Progenitor cell of endocrine pancreas (in vitro differentiated cells): ENCODE results near the gene SLC18A3. TPM values are rescaled to one million over a fixed set of nuclear protein-coding genes. Genes with fewer than 3 reads are reported as not detected.

Source experiments
- DNase-seq: peaks from one replicate; pipeline ENCODE4 v3.0.0; 2021; ENCODE audit warnings: low spot score; ENCODE audit not compliant: unreplicated experiment
- H3K27ac Mint-ChIP-seq: 2 replicates; pipeline ENCODE4 v1.8.0; 2021; ENCODE audit warnings: mild to moderate bottlenecking, moderate library complexity, mixed read lengths
- H3K27me3 Mint-ChIP-seq: 2 replicates; pipeline ENCODE4 v1.8.0; 2021; ENCODE audit warnings: mixed read lengths
- H3K36me3 Mint-ChIP-seq: 2 replicates; pipeline ENCODE4 v1.8.0; 2022; ENCODE audit warnings: mixed read lengths; ENCODE audit not compliant: insufficient read depth
- H3K4me1 Mint-ChIP-seq: 2 replicates; pipeline ENCODE4 v1.8.0; 2021; ENCODE audit warnings: low read depth, mixed read lengths
- H3K4me3 Mint-ChIP-seq: 2 replicates; pipeline ENCODE4 v1.8.0; 2021; ENCODE audit warnings: low read depth, mild to moderate bottlenecking, moderate library complexity, mixed read lengths
- H3K9me3 Mint-ChIP-seq: 2 replicates; pipeline ENCODE4 v1.8.0; 2021; ENCODE audit warnings: low read depth, mixed read lengths
- CTCF ChIP-seq: fragments of 200-600 bp; sonication (generic); IDR thresholded peaks from one replicate; pipeline ENCODE4 v1.5.0; 2021; ENCODE audit warnings: antibody characterized with exemption, mild to moderate bottlenecking; ENCODE audit not compliant: unreplicated experiment
- total RNA-seq: library from RNA; stranded (reverse); gene quantifications from 2 replicates; pipeline ENCODE4 v1.2.1, GENCODE V29; 2021

The SLC18A3 gene
- total RNA-seq, 1 donor from 2014 or later, result not detected

GRCh38 chr10:49625411-49625810 lies 15.3 kb downstream of the SLC18A3 start:
- H3K4me1 Mint-ChIP-seq, result no peaks in the 10 kb centered on the region
- no peak overlapping the region for H3K27ac Mint-ChIP-seq
- no peak for TF ChIP-seq CTCF
- H3K9me3 Mint-ChIP-seq, result no peaks in the 10 kb centered on the region
- H3K27me3 Mint-ChIP-seq, result peaks cover 45% of the 10 kb centered on the region
- DNase-seq, result no peak
- H3K36me3 Mint-ChIP-seq, result no peaks in the 10 kb centered on the region
- no peak overlapping the region for H3K4me3 Mint-ChIP-seq

- Mint-ChIP-seq H3K27me3 (peaks cover 40% of the 10 kb centered on the region), H3K4me1 (no peaks in the 10 kb centered on the region), H3K4me3 (no peak overlapping the region), H3K9me3 (no peaks in the 10 kb centered on the region), H3K27ac (no peak overlapping the region), H3K36me3 (no peaks in the 10 kb centered on the region)
- DNase-seq, result no peak
- TF ChIP-seq CTCF, result no peak
Measured at GRCh38 chr10:49627038-49627437, 16.9 kb downstream of the SLC18A3 start.

GRCh38 chr10:49627644-49628247 lies 17.6 kb downstream of the SLC18A3 start:
- DNase-seq, result no peak
- H3K27ac Mint-ChIP-seq, result no peak overlapping the region

GRCh38 chr10:49628599-49628998 lies 18.5 kb downstream of the SLC18A3 start:
- DNase-seq, result no peak
- Mint-ChIP-seq H3K27ac (no peak overlapping the region), H3K9me3 (no peaks in the 10 kb centered on the region), H3K27me3 (peaks cover 28% of the 10 kb centered on the region), H3K4me1 (no peaks in the 10 kb centered on the region), H3K4me3 (no peak overlapping the region), H3K36me3 (no peaks in the 10 kb centered on the region)
- no peak for TF ChIP-seq CTCF

More at GRCh38 chr10:49627644-49628247, 17.6 kb downstream of the SLC18A3 start:
- no peaks in the 10 kb centered on the region for H3K4me1 Mint-ChIP-seq
- no peak overlapping the region for H3K4me3 Mint-ChIP-seq
- H3K27me3 Mint-ChIP-seq, result peaks cover 34% of the 10 kb centered on the region
- H3K36me3 Mint-ChIP-seq, result no peaks in the 10 kb centered on the region
- TF ChIP-seq CTCF, result no peak
- H3K9me3 Mint-ChIP-seq, result no peaks in the 10 kb centered on the region

- H3K9me3 Mint-ChIP-seq, result no peaks in the 10 kb centered on the region
- H3K27ac Mint-ChIP-seq, result no peak overlapping the region
- no peak for TF ChIP-seq CTCF
- DNase-seq, result no peak
- peaks cover 23% of the 10 kb centered on the region for H3K27me3 Mint-ChIP-seq
- H3K4me1 Mint-ChIP-seq, result no peaks in the 10 kb centered on the region
- no peak overlapping the region for H3K4me3 Mint-ChIP-seq
- H3K36me3 Mint-ChIP-seq, result no peaks in the 10 kb centered on the region
Measured at GRCh38 chr10:49629431-49629881, 19.3 kb downstream of the SLC18A3 start.
